ENCODE data around the gene CCDC192. TPM values are rescaled to one million over a fixed set of nuclear protein-coding genes. Genes with fewer than 3 reads are reported as not detected.

The CCDC192 gene
- total and polyA plus RNA-seq, 10 of the 15 experiments (the other 5 are each of a cell fraction or from before 2014, with no cell fraction given): 0.20 to 0.79 (median 0.32) TPM; not detected in 4

GRCh38 chr5:127970854-127971425 is 267.7 kb downstream of the CCDC192 start:
- intact Hi-C loops (cut with micrococcal nuclease; ENCODE audit: unreplicated experiment) (no loop called here), in situ Hi-C loops (cut with MboI) (no loop called here)
- no TSS peak for BruUV-seq (replicated peaks)
- no peaks in the 10 kb centered on the region; the same call in 2 of the 3 replicates for H3K9me3 ChIP-seq (replicated peaks; ENCODE audit: control insufficient read depth, insufficient read depth, low read length)
- no peaks in the 10 kb centered on the region for H3K27me3 ChIP-seq (replicated peaks in 1 of 2; ENCODE audit: control insufficient read depth in 2 of 2, insufficient read depth in 2 of 2, low read length in 1 of 2)
- ATAC-seq (no peak), FAIRE-seq (no peak), DNase-seq (ENCODE audit: low read depth, low spot score) (no peak)
- no peak overlapping the region for H3K4me3 ChIP-seq
- POLR2A ChIA-PET: no interaction called here
- H3K27ac ChIP-seq (ENCODE audit: control insufficient read depth, insufficient read depth): no peak overlapping the region
- H4K20me1 ChIP-seq (ENCODE audit: control insufficient read depth, insufficient read depth): no peaks in the 10 kb centered on the region
- H3K4me2 ChIP-seq (ENCODE audit: control insufficient read depth, insufficient read depth): no peak overlapping the region
- H3K79me2 ChIP-seq (ENCODE audit: control insufficient read depth, insufficient read depth, low read length): no peaks in the 10 kb centered on the region
- no peak overlapping the region for H2AFZ ChIP-seq (ENCODE audit: control insufficient read depth, low read depth, low read length)
- H3K9ac ChIP-seq (ENCODE audit: control insufficient read depth, insufficient read depth, low read length): no peak overlapping the region
- no peaks in the 10 kb centered on the region for H3K4me1 ChIP-seq (ENCODE audit: control insufficient read depth, insufficient read depth, low read length)
- WGBS (ENCODE audit: insufficient coverage, insufficient replicate concordance, low lambda C conversion rate, missing lambda C conversion rate): 98% methylated on average over 2 of the region's 2 CpGs
- peaks cover 0 to 3% of the 10 kb centered on the region in 2 experiments; a peak in 2 of 4 replicates for H3K36me3 ChIP-seq (ENCODE audit: control insufficient read depth in 2 of 2, insufficient read depth in 2 of 2, low read length in 1 of 2)
- SMC1A ChIA-PET (ENCODE audit: uncharacterized antibody, unreplicated experiment): interaction anchor here (0.9 to 1.9 kb wide), 4 partner anchors 10 to 115 kb away, joined by 3 to 6 read pairs (median 3); no protein-coding TSS in a partner anchor
- CTCF ChIA-PET: interaction anchor here (1.0 to 1.5 kb wide), 3 partner anchors 8 to 231 kb away, joined by 3 to 4 read pairs (median 3); no protein-coding TSS in a partner anchor
- RAD21 ChIA-PET (ENCODE audit: unreplicated experiment): no interaction called here
- TF ChIP-seq POLR2AphosphoS2 (IDR thresholded peaks at IDR 0.05; ENCODE audit: low read depth, low read length): no peak
- TF ChIP-seq BRCA1 (IDR thresholded peaks at IDR 0.05; ENCODE audit: low read depth, low read length): no peak
- TF ChIP-seq ZNF592 (IDR thresholded peaks at IDR 0.05): no peak
- no peak for TF ChIP-seq FOXM1 (IDR thresholded peaks at IDR 0.05; ENCODE audit: low read depth, low read length)
- TF ChIP-seq ZNF687 (IDR thresholded peaks at IDR 0.05): no peak
- no peak for TF ChIP-seq EP300 (IDR thresholded peaks at IDR 0.05; ENCODE audit: borderline replicate concordance in 1 of 2, control insufficient read depth in 1 of 2, low read depth in 2 of 2, low read length in 2 of 2)
- no peak for TF ChIP-seq KDM1A (IDR thresholded peaks at IDR 0.05; ENCODE audit: borderline replicate concordance)
- no peak for TF ChIP-seq ZBTB11 (CRISPR knock-in tag; IDR thresholded peaks at IDR 0.05)
- TF ChIP-seq MEF2A (IDR thresholded peaks at IDR 0.05; ENCODE audit: insufficient read depth, low read depth, low read length): no peak

Data from GM12878 (cell line).